ENCODE data around the gene FAIM.
A peak's percentile ranks its signal among the peaks of the same experiment; 100 is the strongest.
"Not testable (repeated sequence)": the region's sequence is repeated elsewhere in the genome, so short reads cannot be mapped to it uniquely, and the experiment has no call there.

FAIM gene

DNA sequence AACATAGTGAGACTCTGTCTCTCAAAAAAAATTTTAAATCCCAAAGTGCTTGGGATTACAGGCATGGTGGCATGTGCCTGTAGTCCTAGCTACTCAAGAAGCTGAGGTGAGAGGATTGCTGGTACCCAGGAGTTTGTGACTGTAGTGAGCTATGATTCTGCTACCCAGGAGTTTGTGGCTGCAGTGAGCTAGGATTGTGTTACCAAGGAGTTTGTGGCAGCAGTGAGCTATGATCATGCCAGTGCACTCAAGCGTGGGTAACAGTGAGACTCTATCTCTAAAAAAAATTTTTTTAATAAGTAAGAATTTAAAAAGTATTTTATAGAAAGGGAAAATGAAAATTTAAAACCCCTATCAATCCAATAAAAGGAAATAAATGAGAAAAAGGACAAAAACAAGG, 69.5 kb downstream of the FAIM start:
- H3K4me2 ChIP-seq (ENCODE audit: low read length) = no peak overlapping the region
- H2AK5ac ChIP-seq (ENCODE audit: low read length) = peak overlapping the region; percentile 54
- no peak overlapping the region for H2AFZ ChIP-seq (ENCODE audit: insufficient read depth, low read length, poor library complexity)
- H3K9me3 ChIP-seq (ENCODE audit: insufficient read depth, low read depth, low read length) = peaks cover 2% of the 10 kb centered on the region
- H3K36me3 ChIP-seq (ENCODE audit: control insufficient read depth in 1 of 2, insufficient read depth in 2 of 2, low read length in 2 of 2) = peaks cover 8 to 12% of the 10 kb centered on the region in 2 experiments
- H2BK5ac ChIP-seq (ENCODE audit: low read depth, low read length, poor library complexity) = no peak overlapping the region
- no peak overlapping the region for H3K4me3 ChIP-seq (ENCODE audit: low read depth, low read length)
- H4K12ac ChIP-seq (ENCODE audit: low read depth, low read length) = no peak overlapping the region
- peaks cover 3 to 4% of the 10 kb centered on the region in 2 experiments for H3K4me1 ChIP-seq (ENCODE audit: control insufficient read depth in 1 of 2, insufficient read depth in 2 of 2, low read length in 2 of 2)
- H2BK12ac ChIP-seq (ENCODE audit: low read length) = no peak overlapping the region
- no peak overlapping the region for H3K14ac ChIP-seq (ENCODE audit: low read length)
- whole genome bisulfite sequencing (ENCODE audit: extremely low coverage, insufficient coverage, insufficient read length) = no CpG with 5 or more reads among the region's 1 CpG
- H3K18ac ChIP-seq (ENCODE audit: low read length) = no peak overlapping the region
- H2BK120ac ChIP-seq (ENCODE audit: insufficient read depth, low read length, poor library complexity) = no peak overlapping the region
- H3K79me1 ChIP-seq (ENCODE audit: low read length) = peaks cover 3% of the 10 kb centered on the region
- H3K9ac ChIP-seq (ENCODE audit: low read length) = no peak overlapping the region
- H3K23ac ChIP-seq (ENCODE audit: low read length) = no peak overlapping the region
- no peak for DNase-seq
- H3K27ac ChIP-seq (ENCODE audit: low read depth, low read length) = no peak overlapping the region
- H3K79me2 ChIP-seq (ENCODE audit: control insufficient read depth, insufficient read depth, low read length, poor library complexity) = no peaks in the 10 kb centered on the region
- H3K27me3 ChIP-seq (ENCODE audit: insufficient read depth, low read length) = no peaks in the 10 kb centered on the region
- no peak overlapping the region for H3K4ac ChIP-seq (ENCODE audit: low read depth, low read length)
- no peak overlapping the region for H4K91ac ChIP-seq (ENCODE audit: low read depth, low read length)
- peak overlapping the region; percentile 10 for H4K8ac ChIP-seq (ENCODE audit: low read depth, low read length)

GRCh38 chr3:138678874-138679392, 70.4 kb downstream of the FAIM start:
- H4K8ac ChIP-seq (ENCODE audit: low read depth, low read length) = no peak overlapping the region
- H3K14ac ChIP-seq (ENCODE audit: low read length) = no peak overlapping the region
- peaks cover 3% of the 10 kb centered on the region in 2 experiments for H3K4me1 ChIP-seq (ENCODE audit: control insufficient read depth in 1 of 2, insufficient read depth in 2 of 2, low read length in 2 of 2)
- no peak overlapping the region for H3K27ac ChIP-seq (ENCODE audit: low read depth, low read length)
- H3K36me3 ChIP-seq (ENCODE audit: control insufficient read depth in 1 of 2, insufficient read depth in 2 of 2, low read length in 2 of 2) = peaks cover 8 to 12% of the 10 kb centered on the region in 2 experiments
- no peak overlapping the region for H4K12ac ChIP-seq (ENCODE audit: low read depth, low read length)
- no peak overlapping the region for H3K23ac ChIP-seq (ENCODE audit: low read length)
- no peak for DNase-seq
- no peaks in the 10 kb centered on the region for H3K79me2 ChIP-seq (ENCODE audit: control insufficient read depth, insufficient read depth, low read length, poor library complexity)
- no CpG with 5 or more reads among the region's 5 CpGs for WGBS (ENCODE audit: extremely low coverage, insufficient coverage, insufficient read length)
- H3K79me1 ChIP-seq (ENCODE audit: low read length) = peaks cover 3% of the 10 kb centered on the region
- no peak overlapping the region for H2BK12ac ChIP-seq (ENCODE audit: low read length)
- H3K9ac ChIP-seq (ENCODE audit: low read length) = no peak overlapping the region
- no peak overlapping the region for H4K91ac ChIP-seq (ENCODE audit: low read depth, low read length)
- peaks cover 2% of the 10 kb centered on the region for H3K9me3 ChIP-seq (ENCODE audit: insufficient read depth, low read depth, low read length)
- no peak overlapping the region for H3K4me3 ChIP-seq (ENCODE audit: low read depth, low read length)
- H2BK5ac ChIP-seq (ENCODE audit: low read depth, low read length, poor library complexity) = no peak overlapping the region
- no peak overlapping the region for H3K18ac ChIP-seq (ENCODE audit: low read length)
- H3K4ac ChIP-seq (ENCODE audit: low read depth, low read length) = no peak overlapping the region
- H2AFZ ChIP-seq (ENCODE audit: insufficient read depth, low read length, poor library complexity) = no peak overlapping the region
- no peak overlapping the region for H2AK5ac ChIP-seq (ENCODE audit: low read length)
- H3K27me3 ChIP-seq (ENCODE audit: insufficient read depth, low read length) = no peaks in the 10 kb centered on the region
- H2BK120ac ChIP-seq (ENCODE audit: insufficient read depth, low read length, poor library complexity) = no peak overlapping the region
- H3K4me2 ChIP-seq (ENCODE audit: low read length) = no peak overlapping the region

- not testable (repeated sequence) for H4K91ac ChIP-seq (ENCODE audit: low read depth, low read length); H3K9me3 ChIP-seq (ENCODE audit: insufficient read depth, low read depth, low read length); H2AK5ac ChIP-seq (ENCODE audit: low read length); H3K18ac ChIP-seq (ENCODE audit: low read length); H3K4me1 ChIP-seq (ENCODE audit: control insufficient read depth in 1 of 2, insufficient read depth in 2 of 2, low read length in 2 of 2); H2AFZ ChIP-seq (ENCODE audit: insufficient read depth, low read length, poor library complexity); H3K27me3 ChIP-seq (ENCODE audit: insufficient read depth, low read length); H3K14ac ChIP-seq (ENCODE audit: low read length); H3K23ac ChIP-seq (ENCODE audit: low read length); H3K9ac ChIP-seq (ENCODE audit: low read length); H4K8ac ChIP-seq (ENCODE audit: low read depth, low read length); H3K79me1 ChIP-seq (ENCODE audit: low read length); H2BK12ac ChIP-seq (ENCODE audit: low read length); H3K4me3 ChIP-seq (ENCODE audit: low read depth, low read length); H2BK5ac ChIP-seq (ENCODE audit: low read depth, low read length, poor library complexity); H3K79me2 ChIP-seq (ENCODE audit: control insufficient read depth, insufficient read depth, low read length, poor library complexity); H3K27ac ChIP-seq (ENCODE audit: low read depth, low read length); H3K4me2 ChIP-seq (ENCODE audit: low read length); H4K12ac ChIP-seq (ENCODE audit: low read depth, low read length); DNase-seq; H2BK120ac ChIP-seq (ENCODE audit: insufficient read depth, low read length, poor library complexity); H3K4ac ChIP-seq (ENCODE audit: low read depth, low read length)
- WGBS (ENCODE audit: extremely low coverage, insufficient coverage, insufficient read length) = no CpG with 5 or more reads among the region's 6 CpGs
- H3K36me3 ChIP-seq (ENCODE audit: control insufficient read depth in 1 of 2, insufficient read depth in 2 of 2, low read length in 2 of 2) = peaks cover 10% of the 10 kb centered on the region in 2 experiments
Observed at GRCh38 chr3:138680974-138681373, 72.4 kb downstream of the FAIM start.

GRCh38 chr3:138681463-138682220, 73.1 kb downstream of the FAIM start:
- Histone ChIP-seq H3K18ac (ENCODE audit: low read length) (no peak overlapping the region), H3K4me1 (ENCODE audit: control insufficient read depth in 1 of 2, insufficient read depth in 2 of 2, low read length in 2 of 2) (no peaks in the 10 kb centered on the region), H3K36me3 (ENCODE audit: control insufficient read depth in 1 of 2, insufficient read depth in 2 of 2, low read length in 2 of 2) (peaks cover 10% of the 10 kb centered on the region in 2 experiments), H3K4ac (ENCODE audit: low read depth, low read length) (no peak overlapping the region), H2AK5ac (ENCODE audit: low read length) (no peak overlapping the region), H3K79me2 (ENCODE audit: control insufficient read depth, insufficient read depth, low read length, poor library complexity) (no peaks in the 10 kb centered on the region), H3K14ac (ENCODE audit: low read length) (no peak overlapping the region), H3K4me2 (ENCODE audit: low read length) (no peak overlapping the region), H4K12ac (ENCODE audit: low read depth, low read length) (no peak overlapping the region), H3K9me3 (ENCODE audit: insufficient read depth, low read depth, low read length) (peaks cover 2% of the 10 kb centered on the region), H2AFZ (ENCODE audit: insufficient read depth, low read length, poor library complexity) (no peak overlapping the region), H2BK12ac (ENCODE audit: low read length) (no peak overlapping the region), H3K23ac (ENCODE audit: low read length) (no peak overlapping the region), H3K9ac (ENCODE audit: low read length) (no peak overlapping the region), H3K4me3 (ENCODE audit: low read depth, low read length) (no peak overlapping the region), H4K8ac (ENCODE audit: low read depth, low read length) (no peak overlapping the region), H2BK5ac (ENCODE audit: low read depth, low read length, poor library complexity) (no peak overlapping the region), H4K91ac (ENCODE audit: low read depth, low read length) (no peak overlapping the region), H3K27ac (ENCODE audit: low read depth, low read length) (no peak overlapping the region), H2BK120ac (ENCODE audit: insufficient read depth, low read length, poor library complexity) (no peak overlapping the region), H3K27me3 (ENCODE audit: insufficient read depth, low read length) (no peaks in the 10 kb centered on the region), H3K79me1 (ENCODE audit: low read length) (no peaks in the 10 kb centered on the region)
- DNase-seq = no peak
- no CpG with 5 or more reads among the region's 5 CpGs for WGBS (ENCODE audit: extremely low coverage, insufficient coverage, insufficient read length)
